Memory B cell (primary cell): ENCODE results near the gene ABCC3.
A peak's percentile ranks its signal among the peaks of the same experiment; 100 is the strongest.
"Not testable (repeated sequence)": the region's sequence is repeated elsewhere in the genome, so short reads cannot be mapped to it uniquely, and the experiment has no call there.

ENCODE experiments used
- ATAC-seq: fragments of 150-1000 bp; cut with Tn5 transposase; 2 replicates; pipeline ENCODE4 v1.10.0; 2021; ENCODE audit warnings: low read depth, mild to moderate bottlenecking, moderate library complexity
- DNase-seq, 2 donors: peaks; one replicate each; pipeline ENCODE4 v3.0.0; 2022; ENCODE audit warnings: low spot score in 2 of 2
- H3K27ac Mint-ChIP-seq: one replicate; pipeline ENCODE4 v1.8.0; 2022; ENCODE audit warnings: mild to moderate bottlenecking, moderate library complexity, mixed read lengths
- H3K27me3 Mint-ChIP-seq: one replicate; pipeline ENCODE4 v1.8.0; 2022; ENCODE audit warnings: mixed read lengths
- H3K36me3 Mint-ChIP-seq: one replicate; pipeline ENCODE4 v1.8.0; 2022; ENCODE audit warnings: mild to moderate bottlenecking, mixed read lengths
- H3K4me1 Mint-ChIP-seq: one replicate; pipeline ENCODE4 v1.8.0; 2022; ENCODE audit warnings: mixed read lengths
- H3K4me3 Mint-ChIP-seq: one replicate; pipeline ENCODE4 v1.8.0; 2022; ENCODE audit warnings: mild to moderate bottlenecking, moderate library complexity, mixed read lengths
- H3K9me3 Mint-ChIP-seq: one replicate; pipeline ENCODE4 v1.8.0; 2022; ENCODE audit warnings: mixed read lengths

ABCC3 gene

GRCh38 chr17:50690887-50691549 is 56.3 kb downstream of the ABCC3 start:
- no peaks in the 10 kb centered on the region for H3K27me3 Mint-ChIP-seq
- DNase-seq (no peak), ATAC-seq (no peak)
- peaks cover 9% of the 10 kb centered on the region for H3K36me3 Mint-ChIP-seq
- no peaks in the 10 kb centered on the region for H3K4me1 Mint-ChIP-seq
- H3K27ac Mint-ChIP-seq = no peak overlapping the region
- no peaks in the 10 kb centered on the region for H3K9me3 Mint-ChIP-seq
- no peak overlapping the region for H3K4me3 Mint-ChIP-seq

GRCh38 chr17:50691550-50692447 is 57.1 kb downstream of the ABCC3 start:
- no peak overlapping the region for H3K4me3 Mint-ChIP-seq
- ATAC-seq = no peak

GRCh38 chr17:50692448-50693035 is 57.9 kb downstream of the ABCC3 start:
- Mint-ChIP-seq H3K36me3 (peaks cover 17% of the 10 kb centered on the region), H3K27me3 (no peaks in the 10 kb centered on the region), H3K9me3 (no peaks in the 10 kb centered on the region), H3K27ac (peak overlapping the region; percentile 8), H3K4me1 (peaks cover 2% of the 10 kb centered on the region), H3K4me3 (no peak overlapping the region)
- ATAC-seq (no peak), DNase-seq (no peak)

More at GRCh38 chr17:50691550-50692447, 57.1 kb downstream of the ABCC3 start:
- Mint-ChIP-seq H3K36me3 (peaks cover 11% of the 10 kb centered on the region), H3K9me3 (no peaks in the 10 kb centered on the region), H3K27me3 (no peaks in the 10 kb centered on the region), H3K4me1 (no peaks in the 10 kb centered on the region), H3K27ac (peak overlapping the region; percentile 8)
- DNase-seq = no peak

- no peak overlapping the region for H3K4me3 Mint-ChIP-seq
- ATAC-seq (no peak), DNase-seq (no peak)
- no peaks in the 10 kb centered on the region for H3K27me3 Mint-ChIP-seq
- no peaks in the 10 kb centered on the region for H3K9me3 Mint-ChIP-seq
- H3K4me1 Mint-ChIP-seq = peaks cover 2% of the 10 kb centered on the region
- H3K36me3 Mint-ChIP-seq = peaks cover 19% of the 10 kb centered on the region
- H3K27ac Mint-ChIP-seq = peak overlapping the region; percentile 8
Observed at GRCh38 chr17:50693036-50693682, 58.5 kb downstream of the ABCC3 start.

- no peak for DNase-seq
- Mint-ChIP-seq H3K27ac (peak overlapping the region; percentile 76), H3K36me3 (peaks cover 35% of the 10 kb centered on the region), H3K9me3 (no peaks in the 10 kb centered on the region), H3K27me3 (no peaks in the 10 kb centered on the region), H3K4me1 (peaks cover 6% of the 10 kb centered on the region), H3K4me3 (no peak overlapping the region)
- no peak for ATAC-seq
Observed at GRCh38 chr17:50696365-50696879, 61.7 kb downstream of the ABCC3 start.

GRCh38 chr17:50697062-50697461 is 62.4 kb downstream of the ABCC3 start:
- peak overlapping the region; percentile 76 for H3K27ac Mint-ChIP-seq
- peaks cover 8% of the 10 kb centered on the region for H3K4me1 Mint-ChIP-seq
- no peaks in the 10 kb centered on the region for H3K9me3 Mint-ChIP-seq
- H3K36me3 Mint-ChIP-seq = peaks cover 35% of the 10 kb centered on the region
- H3K4me3 Mint-ChIP-seq = no peak overlapping the region
- no peak for ATAC-seq
- H3K27me3 Mint-ChIP-seq = no peaks in the 10 kb centered on the region
- no peak for DNase-seq

GRCh38 chr17:50697663-50698272 is 63.1 kb downstream of the ABCC3 start:
- H3K4me3 Mint-ChIP-seq = no peak overlapping the region
- H3K4me1 Mint-ChIP-seq = peaks cover 13% of the 10 kb centered on the region
- peaks cover 33% of the 10 kb centered on the region for H3K36me3 Mint-ChIP-seq
- DNase-seq = no peak
- no peak for ATAC-seq
- peak overlapping the region; percentile 76 for H3K27ac Mint-ChIP-seq
- H3K27me3 Mint-ChIP-seq = no peaks in the 10 kb centered on the region
- H3K9me3 Mint-ChIP-seq = no peaks in the 10 kb centered on the region

GRCh38 chr17:50699410-50699809 is 64.7 kb downstream of the ABCC3 start:
- H3K27ac Mint-ChIP-seq = no peak overlapping the region
- DNase-seq (no peak), ATAC-seq (no peak)
- no peaks in the 10 kb centered on the region for H3K27me3 Mint-ChIP-seq
- no peak overlapping the region for H3K4me3 Mint-ChIP-seq
- no peaks in the 10 kb centered on the region for H3K9me3 Mint-ChIP-seq
- peaks cover 38% of the 10 kb centered on the region for H3K36me3 Mint-ChIP-seq
- H3K4me1 Mint-ChIP-seq = peaks cover 22% of the 10 kb centered on the region

- H3K4me3 Mint-ChIP-seq = no peak overlapping the region
- peaks cover 28% of the 10 kb centered on the region for H3K36me3 Mint-ChIP-seq
- ATAC-seq = no peak
- peak overlapping the region; percentile 45 for H3K27ac Mint-ChIP-seq
- H3K27me3 Mint-ChIP-seq = no peaks in the 10 kb centered on the region
- H3K9me3 Mint-ChIP-seq = no peaks in the 10 kb centered on the region
- DNase-seq = no peak
- peaks cover 27% of the 10 kb centered on the region for H3K4me1 Mint-ChIP-seq
Observed at GRCh38 chr17:50703162-50703561, 68.5 kb downstream of the ABCC3 start.

GRCh38 chr17:50707289-50708049 is 72.8 kb downstream of the ABCC3 start, which contains the start of gene ANKRD40:
TSS of gene ANKRD40 (minus strand) at chr17:50707914. CDS start at chr17:50707654, 260 bp downstream.
- Mint-ChIP-seq H3K27ac (peak within 1 kb of the TSS; percentile 99), H3K4me1 (peaks cover 31% of the 10 kb centered on the region), H3K27me3 (no peaks in the 10 kb centered on the region), H3K9me3 (no peaks in the 10 kb centered on the region), H3K4me3 (peak within 1 kb of the TSS; percentile 99), H3K36me3 (peaks cover 11% of the 10 kb centered on the region)
- peak; percentile 84 for ATAC-seq
- peak; percentile 94 to 97 for DNase-seq

- Mint-ChIP-seq H3K4me3 (peak overlapping the region; percentile 99), H3K27ac (peak overlapping the region; percentile 99), H3K36me3 (peaks cover 8% of the 10 kb centered on the region), H3K4me1 (peaks cover 27% of the 10 kb centered on the region), H3K9me3 (no peaks in the 10 kb centered on the region), H3K27me3 (no peaks in the 10 kb centered on the region)
- no peak for DNase-seq
- ATAC-seq = peak; percentile 7
Observed at GRCh38 chr17:50708050-50709000, 73.6 kb downstream of the ABCC3 start.

- DNase-seq = not testable (repeated sequence)
- peaks cover 21% of the 10 kb centered on the region for H3K4me1 Mint-ChIP-seq
Observed at GRCh38 chr17:50709053-50709452, 74.4 kb downstream of the ABCC3 start.

More at GRCh38 chr17:50709053-50709452, 74.4 kb downstream of the ABCC3 start:
- not testable (repeated sequence) for H3K9me3 Mint-ChIP-seq, H3K27me3 Mint-ChIP-seq, H3K36me3 Mint-ChIP-seq, H3K4me3 Mint-ChIP-seq, ATAC-seq
- peak overlapping the region; percentile 99 for H3K27ac Mint-ChIP-seq
